Right lobe of liver (tissue), 6 donors: Measurements from ENCODE around the gene DLG2. TPM values are rescaled to one million over a fixed set of nuclear protein-coding genes. Genes with fewer than 3 reads are reported as not detected.

Experiments
- ATAC-seq, 4 donors: fragments of 200-7000 bp; cut with Tn5 transposase; one replicate each; pipeline ENCODE4 v1.9.1; 2020; ENCODE audit warnings: mild to moderate bottlenecking in 4 of 4, moderate library complexity in 4 of 4
- DNase-seq, 3 donors: peaks; one replicate each; pipeline ENCODE4 v3.0.0-alpha.2; 2020
- H3K27ac ChIP-seq, 3 donors: fragments of 200-600 bp; one replicate each; pipeline ENCODE4 v1.8.0; 2022
- H3K27me3 ChIP-seq, 2 donors: fragments of 200-600 bp; one replicate each; pipeline ENCODE4 v1.8.0; 2022
- H3K36me3 ChIP-seq, 4 donors: fragments of 200-600 bp; sonication (generic) in 1 of 4; one replicate each; pipeline versions ENCODE4 v1.5.1 to v1.8.0; 2017 to 2022; ENCODE audit warnings: control low read depth in 1 of 4
- H3K4me1 ChIP-seq, 4 donors: fragments of 200-600 bp; sonication (generic) in 1 of 4; one replicate each; pipeline versions ENCODE4 v1.5.1 to v1.8.0; 2017 to 2022; ENCODE audit warnings: control low read depth in 1 of 4
- H3K4me3 ChIP-seq, 3 donors: fragments of 200-600 bp; one replicate each; pipeline ENCODE4 v1.8.0; 2022
- H3K9me3 ChIP-seq, 4 donors: fragments of 200-600 bp; sonication (generic) in 1 of 4; one replicate each; pipeline versions ENCODE4 v1.5.1 to v1.8.0; 2017 to 2022; ENCODE audit warnings: control low read depth in 1 of 4
- POLR2A ChIP-seq: fragments of 450-650 bp; IDR thresholded peaks from one replicate; pipeline ENCODE4 v1.6.1; 2017; ENCODE audit warnings: antibody characterized with exemption, mild to moderate bottlenecking
- WGBS: methylation state at CpG from one replicate; pipeline ENCODE4 v1.1.6; 2018; ENCODE audit warnings: low coverage, low lambda C conversion rate; ENCODE audit not compliant: insufficient coverage; ENCODE audit errors: missing lambda C conversion rate; 5-methylcytosine and 5-hydroxymethylcytosine counted together
- intact Hi-C, 2 donors: fragments of 100-400 bp; cut with DNase I; formaldehyde crosslinking; loops; one replicate each; pipeline versions ENCODE4 v1.11.2 to v1.14.1; 2022
- total RNA-seq, 6 experiments: library from RNA; depleted of rRNA in 2 of 6; stranded (reverse); fragments of >200 nt in 2 of 6; fragmentation: NEBNext Ultra II Directional in 3 of 6; extraction: Animal tissue kit (Norgen Biotek cat#: 25700) in 3 of 6; gene quantifications; one replicate each; pipeline versions ENCODE4 v1.1.0 to v1.2.4, GENCODE V29; 2016 to 2023
- TF ChIP-seq, protein P1 (sequence below), 4 donors: fragments of 200-600 bp in 3 of 4; fragments of 450-650 bp in 1 of 4; IDR thresholded peaks; one replicate each; pipeline versions ENCODE4 v1.5.1 to v1.8.0; 2016 to 2022; ENCODE audit warnings: antibody characterized with exemption in 4 of 4, mild to moderate bottlenecking in 2 of 4
- donor health status: DM: no; HTN: yes; CAD: no.
- donor health status: DM: no; HTN: no; CAD: no.
- donor health status: DM: no; HTN: no; CAD: no.
- donor health status: DM: no; HTN: yes; CAD: no.
- donor health status: DM: no; HTN: yes; CAD: no.

Gene DLG2
- total RNA-seq, 6 experiments from 2014 or later, result 1.2 to 6.4 (median 2.5) TPM

DNA sequence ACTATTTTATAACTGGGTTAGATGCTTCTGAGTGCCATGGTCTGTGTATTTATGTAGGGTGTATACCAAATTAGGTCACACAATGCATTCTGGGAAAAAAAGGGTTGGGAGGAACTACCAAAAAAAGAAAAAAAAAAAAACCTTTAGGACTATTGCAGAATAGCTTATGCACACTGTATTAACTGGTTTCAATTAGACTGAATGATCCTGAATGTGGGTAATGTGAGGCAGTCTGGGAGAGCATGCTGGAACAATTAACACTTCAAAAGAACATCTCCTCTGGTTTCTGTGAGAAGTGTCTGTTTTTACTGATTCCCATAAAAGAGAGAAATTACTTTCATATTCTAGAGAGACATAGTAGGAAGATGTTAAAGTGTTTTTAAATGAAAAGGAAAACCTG is 521.3 kb downstream of the DLG2 start:
- no peaks in the 10 kb centered on the region for H3K36me3 ChIP-seq
- no peak overlapping the region for H3K27ac ChIP-seq
- H3K27me3 ChIP-seq, result no peaks in the 10 kb centered on the region
- H3K4me1 ChIP-seq, result no peaks in the 10 kb centered on the region
- TF ChIP-seq, protein P1, sequence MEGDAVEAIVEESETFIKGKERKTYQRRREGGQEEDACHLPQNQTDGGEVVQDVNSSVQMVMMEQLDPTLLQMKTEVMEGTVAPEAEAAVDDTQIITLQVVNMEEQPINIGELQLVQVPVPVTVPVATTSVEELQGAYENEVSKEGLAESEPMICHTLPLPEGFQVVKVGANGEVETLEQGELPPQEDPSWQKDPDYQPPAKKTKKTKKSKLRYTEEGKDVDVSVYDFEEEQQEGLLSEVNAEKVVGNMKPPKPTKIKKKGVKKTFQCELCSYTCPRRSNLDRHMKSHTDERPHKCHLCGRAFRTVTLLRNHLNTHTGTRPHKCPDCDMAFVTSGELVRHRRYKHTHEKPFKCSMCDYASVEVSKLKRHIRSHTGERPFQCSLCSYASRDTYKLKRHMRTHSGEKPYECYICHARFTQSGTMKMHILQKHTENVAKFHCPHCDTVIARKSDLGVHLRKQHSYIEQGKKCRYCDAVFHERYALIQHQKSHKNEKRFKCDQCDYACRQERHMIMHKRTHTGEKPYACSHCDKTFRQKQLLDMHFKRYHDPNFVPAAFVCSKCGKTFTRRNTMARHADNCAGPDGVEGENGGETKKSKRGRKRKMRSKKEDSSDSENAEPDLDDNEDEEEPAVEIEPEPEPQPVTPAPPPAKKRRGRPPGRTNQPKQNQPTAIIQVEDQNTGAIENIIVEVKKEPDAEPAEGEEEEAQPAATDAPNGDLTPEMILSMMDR (IDR thresholded peaks at IDR 0.05), result no peak
- no peak overlapping the region for H3K4me3 ChIP-seq
- ATAC-seq (no peak), DNase-seq (no peak)
- H3K9me3 ChIP-seq, result no peaks in the 10 kb centered on the region
- intact Hi-C loops, result no loop called here

DNA sequence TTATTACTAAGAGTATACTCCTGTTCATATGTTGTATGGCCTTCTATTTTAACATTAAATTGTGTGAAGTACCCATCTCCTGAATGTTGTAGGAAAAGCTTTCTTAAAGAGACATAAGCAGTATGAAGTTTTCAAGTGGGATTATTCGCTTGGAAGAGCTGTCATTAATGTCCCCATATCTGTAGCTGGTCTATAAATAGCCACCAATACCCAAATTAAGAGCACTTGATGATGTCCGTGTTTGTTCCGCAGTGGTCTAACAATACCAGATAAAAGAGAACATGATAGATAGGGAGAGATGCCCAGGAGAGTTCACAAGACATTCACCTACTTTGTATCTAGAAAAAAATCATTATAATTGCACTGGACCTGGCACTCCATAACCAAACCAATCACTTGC is 527.6 kb downstream of the DLG2 start:
- ATAC-seq, result no peak
- no peaks in the 10 kb centered on the region for H3K4me1 ChIP-seq
- 40% methylated on average over 3 of the region's 3 CpGs for WGBS
- no peak overlapping the region for H3K27ac ChIP-seq
- no peak overlapping the region for H3K4me3 ChIP-seq
- H3K36me3 ChIP-seq, result no peaks in the 10 kb centered on the region
- DNase-seq, result no peak
- TF ChIP-seq, protein P1 (IDR thresholded peaks at IDR 0.05), result no peak
- TF ChIP-seq POLR2A, result no peak
- no peaks in the 10 kb centered on the region for H3K27me3 ChIP-seq
- intact Hi-C loops, result no loop called here
- no peaks in the 10 kb centered on the region for H3K9me3 ChIP-seq

DNA sequence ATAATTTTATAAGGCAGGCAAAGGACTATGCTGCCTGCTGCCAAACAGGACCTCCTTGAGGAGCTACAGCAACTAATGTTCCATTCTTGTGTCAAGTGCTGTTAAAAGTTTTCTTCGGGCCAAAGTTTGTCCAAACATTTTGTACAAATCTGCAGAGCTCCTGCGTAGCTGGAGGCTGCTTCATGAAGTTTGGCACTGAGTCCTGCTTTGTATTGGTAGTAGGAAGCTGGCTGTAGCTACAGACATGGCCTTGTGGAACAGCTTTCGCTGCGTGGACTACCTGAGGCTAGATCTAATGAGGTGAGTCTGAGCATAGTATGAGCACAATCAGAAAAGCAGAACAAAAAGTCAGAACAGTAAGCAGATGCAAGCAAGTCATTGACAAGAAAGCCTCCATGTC is 528.1 kb downstream of the DLG2 start:
- 85% methylated on average over 4 of the region's 4 CpGs for WGBS
- Histone ChIP-seq H3K9me3 (no peaks in the 10 kb centered on the region), H3K27me3 (no peaks in the 10 kb centered on the region), H3K36me3 (no peaks in the 10 kb centered on the region), H3K4me3 (no peak overlapping the region), H3K27ac (no peak overlapping the region), H3K4me1 (no peaks in the 10 kb centered on the region)
- no peak for TF ChIP-seq POLR2A
- TF ChIP-seq, protein P1 (IDR thresholded peaks at IDR 0.05), result no peak
- DNase-seq (no peak), ATAC-seq (no peak)
- intact Hi-C loops, result no loop called here

DNA sequence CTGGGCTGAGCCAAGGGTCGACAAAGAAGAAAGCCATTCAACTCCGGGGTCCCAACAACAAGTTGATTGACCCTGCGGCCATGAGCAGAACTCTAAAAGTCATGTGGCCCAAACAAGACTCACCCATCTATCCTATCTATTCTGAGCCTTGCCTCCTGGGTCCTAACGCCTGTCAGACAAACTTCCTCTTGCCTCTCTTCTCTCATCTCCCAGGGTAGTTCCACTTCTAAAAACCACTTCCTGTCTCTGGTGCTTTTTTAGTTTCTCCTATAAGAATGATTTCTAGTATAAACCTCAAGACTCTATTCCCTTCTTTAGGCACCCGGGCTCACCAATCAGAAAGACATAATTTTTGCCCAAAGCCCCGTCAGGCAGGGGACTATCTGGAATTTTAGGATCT is 530.2 kb downstream of the DLG2 start:
- Histone ChIP-seq H3K4me1 (no peaks in the 10 kb centered on the region), H3K9me3 (peaks cover 0 to 3% (median 0%) of the 10 kb centered on the region in 4 donors), H3K27me3 (no peaks in the 10 kb centered on the region), H3K27ac (no peak overlapping the region), H3K36me3 (no peaks in the 10 kb centered on the region), H3K4me3 (no peak overlapping the region)
- intact Hi-C loops, result no loop called here
- WGBS, result 65% methylated on average over 4 of the region's 6 CpGs
- no peak for DNase-seq
- no peak for ATAC-seq
- no peak for TF ChIP-seq POLR2A
- TF ChIP-seq, protein P1 (IDR thresholded peaks at IDR 0.05), result no peak

DNA sequence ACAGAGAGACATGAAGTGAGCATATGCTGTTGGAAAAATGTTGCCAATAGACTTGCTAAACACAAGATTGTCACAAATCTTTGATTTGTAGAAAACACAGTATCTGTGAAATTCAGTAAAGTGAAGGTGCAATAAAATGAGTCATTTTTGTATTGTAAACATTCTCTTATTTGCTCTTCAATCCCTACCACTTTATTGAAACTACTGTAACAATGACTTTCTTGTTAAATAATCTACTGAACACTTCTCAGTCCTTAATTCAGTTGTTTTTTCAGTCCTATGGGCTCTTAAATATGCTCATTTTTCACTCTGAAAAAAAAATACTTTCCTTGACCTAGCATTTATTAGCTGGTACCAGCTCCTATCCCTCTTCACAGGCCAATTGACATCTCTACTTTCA is 531.9 kb downstream of the DLG2 start:
- intact Hi-C loops, result no loop called here
- DNase-seq (no peak), ATAC-seq (no peak)

More for the DNA sequence above, 531.9 kb downstream of the DLG2 start:
- Histone ChIP-seq H3K36me3 (no peaks in the 10 kb centered on the region), H3K27me3 (no peaks in the 10 kb centered on the region), H3K27ac (no peak overlapping the region), H3K4me3 (no peak overlapping the region), H3K9me3 (peaks cover 0 to 3% (median 0%) of the 10 kb centered on the region in 4 donors), H3K4me1 (no peaks in the 10 kb centered on the region)
- TF ChIP-seq, protein P1 (IDR thresholded peaks at IDR 0.05), result no peak
- TF ChIP-seq POLR2A, result no peak
